H1 (cell line): Measurements from ENCODE around the gene CACNA1C. TPM values are rescaled to one million over a fixed set of nuclear protein-coding genes. Genes with fewer than 3 reads are reported as not detected.

Source experiments
- RNF2 ChIP-seq: fragments of 200-900, 300-1000 bp; sonication (generic); IDR thresholded peaks from 2 replicates; pipeline ENCODE4 v1.7.1; 2016; ENCODE audit warnings: borderline replicate concordance, low read depth, mild to moderate bottlenecking, antibody characterized with exemption, low read length; ENCODE audit not compliant: poor library complexity, severe bottlenecking; ENCODE audit errors: missing control alignments
- polyA plus RNA-seq, 7 experiments: library from polyadenylated mRNA; depleted of rRNA in 3 of 7; stranded (reverse) in 5 of 7; unstranded in 2 of 7; fragments of >200 nt in 5 of 7; fragments of 200-250 nt in 2 of 7; gene quantifications; 1 replicate in 5 of 7; 2 replicates in 1 of 7; 4 replicates in 1 of 7; pipeline versions ENCODE4 v1.2.1 to v1.2.3, GENCODE V29; 2011 to 2013; ENCODE audit warnings: missing spikeins in 2 of 7, mixed read lengths in 2 of 7
- total RNA-seq: library from RNA; stranded (reverse); fragmentation: NEBNext Ultra II Directional; extraction: Animal tissue kit (Norgen Biotek cat#: 25700); gene quantifications from 2 replicates; pipeline ENCODE4 v1.2.1, GENCODE V29; 2021

The CACNA1C gene
- total and polyA plus RNA-seq, 2 of the 8 experiments (the other 6 are each of a cell fraction or from before 2014, with no cell fraction given): 1.3 TPM

DNA sequence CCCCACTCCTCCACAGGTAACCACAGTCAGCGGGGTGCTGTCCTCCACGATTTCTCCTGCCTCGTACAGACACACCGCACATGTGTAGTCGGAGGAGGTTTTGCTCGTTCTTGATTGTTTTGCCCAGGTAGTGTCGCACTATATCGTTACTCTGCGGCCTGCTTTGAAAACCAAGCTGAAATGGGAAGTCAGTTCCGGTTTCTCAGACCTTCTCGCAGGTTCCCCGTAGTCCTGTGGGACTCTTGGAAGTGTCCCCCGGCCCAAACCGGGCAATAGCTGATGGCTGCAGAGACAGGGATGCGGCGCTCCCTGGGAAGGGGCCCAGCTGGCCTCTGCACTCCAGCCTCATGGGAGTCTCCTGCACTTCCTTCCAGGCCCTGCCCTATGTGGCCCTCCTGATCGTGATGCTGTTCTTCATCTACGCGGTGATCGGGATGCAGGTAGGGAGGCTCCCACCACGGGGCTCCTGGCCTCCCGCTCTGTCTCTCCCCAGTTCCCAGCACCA lies 600.7 kb downstream of the CACNA1C start (continued):
- TF ChIP-seq RNF2: no peak
